GM19324 (cell line): ENCODE measurements around the gene IQCB1.
A peak's percentile ranks its signal among the peaks of the same experiment; 100 is the strongest.
"Not testable (repeated sequence)": the region's sequence is repeated elsewhere in the genome, so short reads cannot be mapped to it uniquely, and the experiment has no call there.

ENCODE experiments used
- ATAC-seq: cut with Tn5 transposase; IDR thresholded peaks from one replicate; pipeline ENCODE4 v1.9.1; 2021; ENCODE audit warnings: mild to moderate bottlenecking, moderate library complexity; ENCODE audit not compliant: unreplicated experiment, low FRiP score

IQCB1 gene

DNA sequence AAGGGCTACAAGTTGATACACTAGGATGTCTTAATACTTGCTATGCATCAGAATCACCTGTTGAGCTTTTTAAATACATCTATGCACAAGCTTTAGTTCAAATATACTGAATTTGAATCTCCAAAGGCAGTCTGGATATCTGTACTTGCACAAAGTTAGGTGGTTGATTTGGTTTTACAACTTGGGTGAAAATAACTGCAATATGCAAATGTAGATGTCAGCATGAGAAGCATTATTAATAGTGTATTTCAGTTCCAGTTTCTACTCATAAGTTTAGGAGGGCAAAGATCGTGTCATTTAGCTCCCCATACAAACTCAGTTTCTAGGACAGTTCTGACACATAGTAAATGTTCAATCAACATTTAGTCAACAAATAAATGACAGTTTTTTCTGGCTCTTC is 25.6 kb downstream of the IQCB1 start:
- peak; percentile 92 for ATAC-seq

DNA sequence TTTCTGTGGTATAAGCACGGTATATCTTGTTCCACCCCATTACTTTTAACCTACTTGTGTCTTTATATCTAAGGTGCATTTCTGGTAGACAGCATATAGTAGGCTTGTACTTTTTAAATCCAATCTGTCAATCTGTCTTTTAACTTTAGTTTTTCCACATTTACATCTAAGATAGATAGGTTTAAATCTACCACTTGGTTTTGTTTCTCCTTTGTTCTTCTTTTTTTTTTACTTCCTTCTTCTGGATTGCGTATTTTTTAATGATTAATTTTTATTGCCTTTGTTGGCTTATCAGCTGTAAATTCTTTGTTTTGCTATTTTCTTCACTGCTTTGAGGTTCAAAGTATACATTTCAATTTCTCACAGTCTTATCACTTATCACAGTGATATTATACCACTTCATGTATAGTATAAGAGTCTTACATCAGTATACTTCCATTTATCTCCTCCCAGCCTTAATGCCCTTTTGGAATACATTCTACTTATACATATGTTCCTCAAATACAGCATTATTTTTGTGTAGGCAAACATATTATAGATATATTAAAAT is 31.0 kb downstream of the IQCB1 start:
- no peak for ATAC-seq

DNA sequence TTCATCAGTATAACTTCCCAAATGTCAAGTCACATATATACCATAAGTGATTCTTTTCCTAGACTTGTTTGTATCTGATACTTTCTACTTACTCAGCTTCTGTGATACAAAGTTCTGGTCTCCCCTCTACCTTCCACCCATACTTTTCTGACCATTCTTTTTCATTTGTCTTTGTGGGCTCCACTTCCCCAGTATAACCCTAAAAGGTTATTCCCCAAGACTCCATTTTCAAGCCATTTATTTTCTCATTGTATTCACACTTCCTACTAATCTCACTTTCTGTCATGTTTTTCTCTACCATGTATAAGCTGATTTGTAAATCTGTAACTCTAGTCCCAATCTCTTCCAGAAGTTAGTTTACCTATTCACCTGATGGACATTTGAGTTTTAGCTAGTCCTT is 34.0 kb downstream of the IQCB1 start:
- ATAC-seq: no peak

DNA sequence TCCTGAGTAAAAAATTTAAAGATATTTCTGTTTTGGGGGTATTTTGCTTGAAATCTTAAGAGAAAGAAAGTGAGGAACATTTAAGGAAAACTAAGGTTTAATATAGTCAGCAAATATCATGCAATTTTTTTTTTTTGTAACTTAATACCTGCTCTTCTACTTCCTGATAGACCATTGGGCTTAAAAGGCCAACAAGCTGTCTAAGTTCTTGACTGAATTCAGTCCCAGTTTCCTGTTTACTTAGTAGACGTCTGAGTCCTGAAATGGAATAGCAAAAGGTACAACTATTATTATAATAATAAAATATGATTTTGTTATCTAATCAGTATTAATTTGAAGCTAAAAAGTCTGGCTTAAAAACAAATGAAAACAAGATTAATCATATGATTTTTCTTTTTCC is 37.9 kb downstream of the IQCB1 start:
- ATAC-seq: no peak

DNA sequence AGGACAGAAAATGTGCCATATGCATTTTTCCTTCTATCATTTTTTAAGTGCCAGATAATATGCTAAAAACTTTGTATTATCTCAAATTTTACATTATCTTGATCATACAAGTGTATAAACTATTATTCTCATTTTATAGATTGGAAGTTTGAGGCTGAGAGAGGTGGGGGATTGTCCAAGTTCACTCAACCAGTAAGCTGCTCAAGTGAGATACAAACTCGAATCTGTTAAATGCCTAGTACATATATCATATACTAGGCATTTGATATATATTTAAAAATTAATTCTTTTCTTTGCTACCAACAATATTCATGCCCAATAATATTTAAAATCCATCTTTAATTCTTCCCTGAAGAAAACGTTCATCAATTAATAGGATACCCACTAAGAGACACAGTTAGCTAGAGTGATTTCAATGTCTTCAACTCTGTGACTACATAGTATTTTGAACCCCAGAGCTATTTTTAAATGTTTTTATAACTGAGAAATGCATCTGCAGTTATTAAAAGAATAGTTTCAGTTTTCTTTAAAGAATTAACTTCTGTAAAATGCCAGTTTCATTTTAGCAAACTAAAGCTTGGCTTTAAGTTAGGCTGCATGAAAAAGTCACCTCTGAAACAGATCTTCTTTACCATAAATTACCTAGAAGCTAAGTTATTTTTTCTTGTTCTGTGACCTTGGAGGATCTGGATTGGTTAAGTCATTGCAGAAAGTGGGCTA is 40.4 kb downstream of the IQCB1 start:
- ATAC-seq: peak; percentile 51

DNA sequence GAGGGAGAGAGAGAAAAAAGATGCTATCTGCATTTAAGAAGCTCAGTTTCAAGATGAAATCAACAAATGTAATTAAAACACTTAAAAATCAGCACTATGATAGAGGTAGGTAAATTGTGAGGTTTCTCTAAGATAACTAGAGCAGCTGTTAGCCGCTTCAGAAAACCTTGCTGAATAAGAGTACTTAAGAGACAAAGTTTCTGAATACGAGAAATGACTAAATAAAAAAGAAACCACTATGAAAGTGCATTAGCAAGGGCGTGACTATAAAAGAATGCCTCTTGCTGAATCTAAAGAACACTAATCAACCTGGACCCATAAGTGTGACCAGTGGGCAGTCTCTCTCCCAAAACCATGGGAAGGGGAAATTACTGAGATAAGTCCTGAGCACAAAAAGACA is 41.8 kb downstream of the IQCB1 start:
- ATAC-seq: no peak

DNA sequence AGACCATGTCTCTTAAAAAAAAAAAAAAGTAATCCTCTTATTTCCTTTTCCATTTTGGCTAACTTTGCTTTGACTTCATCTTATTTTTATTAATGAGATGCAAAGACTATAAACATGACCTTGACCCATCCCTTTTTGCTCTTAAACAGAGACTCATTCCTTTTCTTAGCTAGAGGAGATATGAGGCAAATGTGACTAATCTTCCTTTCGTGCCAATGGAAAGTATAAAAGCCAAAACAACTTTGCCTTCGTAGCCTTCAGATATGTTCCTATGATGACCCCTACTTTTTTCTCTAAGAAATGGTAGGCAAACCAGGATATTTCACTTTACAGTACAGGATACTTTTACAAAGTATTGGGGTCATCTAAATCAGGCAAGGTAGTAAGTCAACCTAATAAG is 48.4 kb downstream of the IQCB1 start:
- no peak for ATAC-seq

DNA sequence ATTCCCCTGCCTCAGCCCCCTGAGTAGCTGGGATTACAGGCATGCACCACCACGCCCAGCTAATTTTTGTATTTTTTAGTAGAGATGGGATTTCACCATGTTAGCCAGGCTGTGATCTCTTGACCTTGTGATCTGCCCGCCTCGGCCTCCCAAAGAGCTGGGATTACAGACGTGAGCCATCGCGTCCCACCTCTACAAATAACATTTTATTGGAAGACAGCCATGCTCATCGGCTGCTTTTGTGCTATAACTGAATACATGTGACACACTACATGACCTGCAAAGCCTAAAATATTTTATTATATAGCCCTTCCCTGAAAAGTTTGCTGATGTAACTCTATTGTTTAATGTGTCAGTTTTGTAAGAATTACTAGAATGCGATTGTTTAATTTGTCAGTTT is 52.1 kb downstream of the IQCB1 start:
- ATAC-seq: not testable (repeated sequence)

DNA sequence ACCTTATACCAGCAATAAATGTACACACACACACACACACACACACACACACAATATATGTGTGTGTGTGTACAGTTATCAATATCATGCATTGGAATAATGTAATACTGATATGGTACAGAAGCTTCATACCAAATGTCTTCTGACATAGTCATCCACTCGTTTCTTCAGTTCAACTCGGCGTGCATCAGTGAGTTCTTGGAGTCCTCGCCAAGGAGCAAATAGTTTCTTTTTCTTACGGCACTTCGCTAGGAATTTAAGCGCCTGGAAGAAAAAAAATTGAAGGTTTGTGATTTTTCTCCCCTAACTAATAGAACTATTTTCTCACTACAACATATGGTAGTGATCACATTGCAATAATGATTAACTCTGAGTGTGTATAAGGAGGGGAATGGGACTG is 53.2 kb downstream of the IQCB1 start:
- no peak for ATAC-seq

DNA sequence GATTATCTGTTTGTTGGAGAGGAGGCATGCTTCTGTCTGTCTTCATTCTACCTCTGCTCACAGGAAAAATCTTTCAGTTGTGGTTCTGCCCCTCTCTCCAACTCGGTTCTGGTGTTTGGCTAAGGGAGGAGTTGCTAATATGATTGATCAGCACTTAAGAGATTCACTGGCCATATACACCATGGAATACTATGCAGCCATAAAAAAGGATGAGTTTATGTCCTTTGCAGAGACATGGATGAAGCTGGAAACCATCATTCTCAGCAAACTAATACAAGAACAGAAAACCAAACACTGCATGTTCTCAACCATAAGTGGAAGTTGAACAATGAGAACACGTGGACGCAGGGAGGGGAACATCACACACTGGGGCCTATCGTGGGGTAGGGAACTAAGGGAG is 59.8 kb downstream of the IQCB1 start:
- not testable (repeated sequence) for ATAC-seq

DNA sequence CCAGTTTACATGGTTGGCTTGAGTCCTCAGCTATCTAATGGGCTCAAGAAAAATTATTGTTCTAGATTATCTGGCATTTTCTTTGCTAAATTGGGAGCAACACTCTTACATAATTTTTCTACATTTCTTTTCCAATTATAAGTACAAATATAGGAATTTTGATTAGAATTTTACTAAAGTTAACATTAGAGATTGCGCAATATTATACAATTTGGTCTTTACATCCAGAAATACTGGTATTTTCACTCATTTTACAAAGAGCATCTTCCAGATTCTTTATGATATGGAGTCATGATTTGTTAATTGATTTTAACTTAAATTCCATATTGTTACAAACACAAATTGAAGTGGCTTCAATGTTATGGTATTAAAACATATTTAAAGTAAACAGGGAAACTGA is 65.6 kb downstream of the IQCB1 start:
- no peak for ATAC-seq

DNA sequence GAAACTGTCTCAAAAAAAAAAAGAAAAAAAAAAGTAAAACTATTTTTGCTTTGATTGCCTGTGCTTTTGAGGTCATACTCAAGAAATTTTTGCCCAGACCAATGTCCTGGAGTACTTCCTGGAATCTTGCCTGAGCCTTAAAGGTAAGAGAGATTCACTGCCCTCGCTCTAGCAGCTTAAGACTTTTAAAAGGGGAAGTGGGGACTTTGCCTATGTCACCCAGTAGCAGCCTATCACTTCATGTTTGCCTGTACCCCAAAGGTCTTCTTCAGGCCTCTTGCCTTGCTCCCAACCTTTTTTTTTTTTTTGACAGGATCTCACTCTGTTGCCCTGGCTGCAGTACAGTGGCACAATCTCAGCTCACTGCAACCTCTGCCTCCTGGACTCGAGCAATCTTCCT is 66.4 kb downstream of the IQCB1 start:
- no peak for ATAC-seq

DNA sequence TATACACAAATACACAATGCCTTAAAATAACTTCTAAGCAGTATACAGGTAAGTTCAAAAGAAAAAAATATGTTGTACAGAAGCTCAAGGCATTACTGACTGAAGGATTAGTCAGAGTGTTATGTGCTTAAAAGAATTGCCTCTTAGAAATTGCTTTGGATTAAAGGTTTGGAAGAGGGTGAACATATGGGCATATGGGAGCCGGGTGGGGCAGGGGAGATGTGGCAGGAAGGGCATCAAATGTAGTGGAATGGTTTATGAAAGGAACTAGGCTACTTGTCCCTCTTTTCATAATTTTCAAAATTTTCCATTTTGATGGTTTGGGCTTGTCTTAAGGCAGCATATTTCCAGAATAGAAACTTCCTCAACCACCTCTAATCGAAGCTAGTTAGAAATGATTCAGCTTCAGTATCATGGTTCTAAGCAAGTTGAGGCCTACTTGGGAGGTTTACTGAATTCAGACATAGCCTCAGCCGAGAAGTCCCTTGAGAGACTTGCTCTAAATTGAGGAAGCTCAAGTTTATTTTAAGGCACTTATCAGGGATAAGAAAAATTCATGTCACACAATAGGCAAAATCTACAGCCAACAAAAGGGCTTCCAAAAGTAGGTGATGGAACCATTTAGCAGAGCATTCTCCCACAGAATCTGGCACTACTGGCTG is 75.2 kb downstream of the IQCB1 start:
- ATAC-seq: no peak

DNA sequence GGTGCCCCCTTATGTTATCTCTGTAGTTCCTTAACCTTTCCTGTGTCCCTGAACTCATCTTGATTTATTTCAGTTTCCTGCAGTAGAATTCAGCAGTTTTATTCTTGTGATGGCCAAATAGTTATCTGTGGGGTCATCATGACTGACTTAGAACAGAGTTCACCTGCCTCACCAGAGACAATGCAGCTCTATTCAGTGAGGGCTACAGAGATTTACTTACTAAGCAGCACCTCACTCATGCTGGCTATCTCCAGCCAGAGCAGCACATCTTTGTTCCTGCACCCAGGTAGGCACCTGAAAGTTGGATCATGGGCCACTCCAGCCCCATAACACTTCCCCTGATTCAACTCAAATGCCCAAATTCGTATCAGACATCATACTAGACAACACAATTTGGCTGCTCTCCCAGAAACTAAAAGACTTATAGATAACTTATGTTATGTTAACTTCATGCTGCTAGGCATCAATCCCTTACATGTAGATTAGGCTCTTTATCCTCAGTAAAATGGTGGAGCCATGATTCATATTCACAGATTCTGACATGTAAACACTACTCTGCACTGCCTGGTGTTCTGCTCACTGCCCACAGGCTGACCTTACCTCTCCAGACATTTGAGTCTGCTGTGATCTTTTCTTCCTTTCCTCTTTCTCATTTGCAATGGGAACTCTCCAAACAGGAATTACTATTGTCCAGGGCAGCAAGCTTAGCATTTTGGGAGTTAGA is 76.0 kb downstream of the IQCB1 start:
- no peak for ATAC-seq

DNA sequence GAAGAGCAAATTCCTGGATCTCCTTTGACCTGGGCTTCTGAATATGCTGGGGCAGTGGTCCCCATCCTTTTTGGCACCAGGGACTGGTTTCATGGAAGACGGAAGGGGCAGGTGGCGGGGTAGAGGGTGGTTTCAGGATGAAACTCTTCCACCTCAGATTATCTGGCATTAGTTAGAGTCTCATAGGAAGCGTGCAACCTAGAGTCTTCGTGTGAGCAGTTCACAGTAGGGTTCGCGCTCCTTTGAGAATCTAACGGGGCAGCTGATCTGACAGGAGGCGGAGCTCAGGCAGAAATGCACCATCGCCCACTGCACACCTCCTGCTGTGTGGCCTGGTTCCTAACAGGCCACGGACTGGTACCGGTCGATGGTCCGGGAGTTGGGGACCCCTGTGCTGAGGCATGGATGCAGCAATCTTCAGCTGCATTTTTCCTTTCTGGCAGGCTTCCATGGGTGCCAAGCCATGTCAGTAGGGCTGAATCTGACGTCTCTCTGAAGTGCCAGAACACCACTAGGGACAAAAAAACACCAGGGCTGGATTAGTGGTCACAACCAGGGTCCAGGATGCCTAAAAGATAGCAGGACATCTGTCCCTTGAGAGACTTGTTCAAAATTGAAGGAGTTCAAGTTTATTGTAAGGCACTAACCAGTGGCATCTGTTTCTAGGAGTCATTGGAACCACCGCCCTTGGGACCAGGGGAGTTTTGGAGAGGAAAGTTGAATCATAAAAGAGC is 76.9 kb downstream of the IQCB1 start:
- ATAC-seq: no peak

DNA sequence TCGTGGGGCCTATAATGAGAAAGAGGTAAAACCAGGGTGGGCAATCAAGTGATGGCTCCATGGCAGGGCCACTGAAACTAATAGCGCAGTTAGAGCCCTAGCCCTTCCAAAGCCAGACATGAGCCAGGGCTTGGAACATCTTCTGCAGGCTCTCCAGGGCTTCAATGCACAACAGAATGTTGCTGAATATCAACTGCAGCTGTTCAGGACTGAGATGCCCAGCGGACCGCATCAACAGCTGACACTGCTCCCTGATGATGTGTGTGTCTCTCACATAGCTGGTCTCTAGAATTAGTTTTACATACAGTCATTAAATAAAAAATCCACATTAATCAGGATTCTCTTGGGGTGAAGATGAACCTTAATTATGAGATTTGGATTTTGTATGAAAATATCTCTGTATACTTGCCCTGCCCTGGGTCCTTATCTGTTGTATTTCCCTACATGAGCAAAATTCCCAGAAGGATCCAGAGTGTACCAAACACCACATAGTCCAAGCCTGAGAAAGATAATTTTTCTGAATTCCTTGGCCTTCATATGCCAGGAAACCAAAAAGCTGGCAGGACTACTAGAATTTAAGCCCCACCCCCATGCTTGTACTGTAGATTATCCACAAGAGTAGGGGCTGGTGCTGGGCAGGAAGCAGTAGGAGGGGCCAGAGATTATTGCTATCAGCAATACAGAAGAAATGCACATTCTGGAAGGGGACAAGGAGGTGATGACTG is 77.6 kb downstream of the IQCB1 start:
- no peak for ATAC-seq

DNA sequence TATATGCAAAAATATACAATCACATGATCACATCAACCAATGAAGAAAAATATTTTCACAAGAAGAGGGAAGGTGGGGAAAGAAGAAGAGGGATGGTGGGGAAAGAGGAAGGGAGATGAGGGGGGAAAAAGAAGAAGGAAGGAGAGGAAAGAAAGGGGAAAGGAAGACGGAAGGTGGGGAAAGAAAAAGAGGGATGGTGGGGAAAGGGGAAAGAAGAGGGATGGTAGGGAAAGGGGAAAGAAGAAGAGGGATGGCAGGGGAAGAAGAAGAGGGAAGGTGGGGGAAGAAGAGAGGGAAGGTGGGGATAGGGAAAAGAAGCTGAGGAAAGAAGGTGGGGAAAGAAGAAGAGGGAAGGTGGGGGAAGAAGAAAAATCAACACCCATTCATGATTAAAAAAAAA is 82.1 kb downstream of the IQCB1 start:
- ATAC-seq: no peak

DNA sequence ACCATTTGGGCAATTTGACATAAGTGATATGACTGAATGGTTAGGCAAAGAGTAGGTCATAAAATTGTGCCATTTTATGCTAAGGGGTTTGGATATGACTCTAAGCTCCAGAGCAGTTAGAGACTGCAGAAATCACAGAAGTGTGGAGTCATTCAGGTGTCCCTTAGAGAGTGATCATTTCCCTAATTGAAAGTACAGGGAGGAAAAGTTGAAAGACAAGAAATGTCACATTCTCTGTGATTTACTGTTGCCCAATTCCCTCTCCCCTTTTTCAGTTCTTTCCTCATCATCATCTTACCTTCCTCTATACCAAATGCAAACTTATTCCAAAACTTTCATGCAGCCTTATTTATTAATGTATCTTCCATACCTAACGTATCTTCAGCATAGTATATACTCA is 82.6 kb downstream of the IQCB1 start:
- no peak for ATAC-seq

DNA sequence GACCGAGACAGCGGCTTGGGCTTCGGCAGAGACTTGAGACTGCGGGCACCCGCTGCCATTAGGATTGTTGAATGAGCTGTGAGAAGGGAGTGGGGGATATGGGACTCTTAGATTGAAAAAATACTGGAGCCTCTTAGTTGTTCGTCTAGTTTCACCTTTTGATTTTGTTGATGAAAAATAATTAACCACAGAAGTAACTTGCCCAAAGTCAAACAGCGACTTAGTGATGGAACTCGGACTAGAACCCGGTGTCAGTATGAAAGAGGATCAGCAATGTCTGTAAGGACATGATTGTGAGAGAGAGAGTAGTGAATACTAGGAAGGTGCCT is 84.8 kb downstream of the IQCB1 start:
- no peak for ATAC-seq
